SK-N-SH (cell line): ENCODE measurements around the gene SLC22A23.

Experiments used
- TAF1 ChIP-seq: IDR thresholded peaks from 2 replicates; pipeline ENCODE4 v1.6.1; 2012; ENCODE audit warnings: low read depth, mild to moderate bottlenecking, low read length, moderate library complexity, borderline replicate concordance
- TF ChIP-seq, protein P1 (sequence below): fragments of 200-600 bp; sonication (generic); IDR thresholded peaks from 2 replicates; pipeline ENCODE4 v1.6.1; 2017; ENCODE audit warnings: antibody characterized with exemption, mild to moderate bottlenecking, moderate library complexity

DNA sequence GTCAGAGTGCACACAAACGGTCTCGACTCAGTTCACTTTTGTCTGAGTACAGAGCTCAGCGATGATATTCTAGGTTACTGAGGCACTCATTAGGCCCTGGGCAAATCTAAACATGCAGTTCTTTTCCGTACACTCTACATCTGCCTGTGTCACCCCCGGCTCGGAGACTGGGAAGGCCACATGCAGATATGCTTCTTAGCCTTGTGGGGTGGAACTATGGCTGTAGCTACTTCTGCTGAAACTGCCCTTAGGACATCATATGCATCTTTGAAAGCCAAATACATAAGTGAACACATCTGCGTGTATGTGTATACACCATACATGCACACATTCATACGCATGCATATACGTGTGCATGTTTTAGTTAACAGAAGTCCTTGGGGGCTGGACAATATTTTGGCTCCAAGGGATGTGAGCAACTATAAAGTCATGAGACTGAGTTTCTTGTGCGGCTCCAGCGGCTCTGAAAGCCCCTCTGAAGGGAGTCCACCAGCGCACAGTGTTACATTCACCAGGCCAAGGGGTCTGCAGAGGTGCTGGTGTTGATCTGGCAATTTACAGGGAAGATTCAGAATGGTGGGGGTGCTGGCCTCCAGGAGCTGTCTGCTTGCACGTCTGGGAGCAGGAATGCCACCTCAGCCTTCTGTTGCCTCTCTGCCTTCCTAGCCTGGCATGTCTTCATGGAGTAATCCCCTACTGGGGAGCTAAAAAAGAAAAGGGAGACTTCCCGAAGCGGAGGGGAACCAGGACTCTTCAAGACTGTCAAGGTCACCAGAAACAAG is 166.5 kb downstream of the SLC22A23 start:
- TF ChIP-seq, protein P1, sequence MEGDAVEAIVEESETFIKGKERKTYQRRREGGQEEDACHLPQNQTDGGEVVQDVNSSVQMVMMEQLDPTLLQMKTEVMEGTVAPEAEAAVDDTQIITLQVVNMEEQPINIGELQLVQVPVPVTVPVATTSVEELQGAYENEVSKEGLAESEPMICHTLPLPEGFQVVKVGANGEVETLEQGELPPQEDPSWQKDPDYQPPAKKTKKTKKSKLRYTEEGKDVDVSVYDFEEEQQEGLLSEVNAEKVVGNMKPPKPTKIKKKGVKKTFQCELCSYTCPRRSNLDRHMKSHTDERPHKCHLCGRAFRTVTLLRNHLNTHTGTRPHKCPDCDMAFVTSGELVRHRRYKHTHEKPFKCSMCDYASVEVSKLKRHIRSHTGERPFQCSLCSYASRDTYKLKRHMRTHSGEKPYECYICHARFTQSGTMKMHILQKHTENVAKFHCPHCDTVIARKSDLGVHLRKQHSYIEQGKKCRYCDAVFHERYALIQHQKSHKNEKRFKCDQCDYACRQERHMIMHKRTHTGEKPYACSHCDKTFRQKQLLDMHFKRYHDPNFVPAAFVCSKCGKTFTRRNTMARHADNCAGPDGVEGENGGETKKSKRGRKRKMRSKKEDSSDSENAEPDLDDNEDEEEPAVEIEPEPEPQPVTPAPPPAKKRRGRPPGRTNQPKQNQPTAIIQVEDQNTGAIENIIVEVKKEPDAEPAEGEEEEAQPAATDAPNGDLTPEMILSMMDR = no peak
- TF ChIP-seq TAF1 = no peak
